GM18873 (cell line): ENCODE results near the gene EEPD1.

ENCODE experiments used
- ATAC-seq: cut with Tn5 transposase; IDR thresholded peaks from one replicate; pipeline ENCODE4 v1.9.1; 2021; ENCODE audit warnings: mild to moderate bottlenecking, moderate library complexity, moderate number of reproducible peaks; ENCODE audit not compliant: unreplicated experiment, low FRiP score

The EEPD1 gene

GRCh38 chr7:36295090-36295489 lies 142.0 kb downstream of the EEPD1 start:
- ATAC-seq = no peak

GRCh38 chr7:36296284-36296683 lies 143.2 kb downstream of the EEPD1 start:
- no peak for ATAC-seq

GRCh38 chr7:36297364-36298009 lies 144.4 kb downstream of the EEPD1 start:
- ATAC-seq = no peak

GRCh38 chr7:36298106-36298505 lies 145.1 kb downstream of the EEPD1 start:
- ATAC-seq = no peak

GRCh38 chr7:36299223-36299774 lies 146.2 kb downstream of the EEPD1 start:
- no peak for ATAC-seq

- no peak for ATAC-seq
Observed at GRCh38 chr7:36299823-36300341, 146.8 kb downstream of the EEPD1 start.

GRCh38 chr7:36300696-36301350 lies 147.8 kb downstream of the EEPD1 start:
- ATAC-seq = no peak

GRCh38 chr7:36301914-36302771 lies 149.1 kb downstream of the EEPD1 start:
- ATAC-seq = no peak

GRCh38 chr7:36303202-36304098 lies 150.4 kb downstream of the EEPD1 start:
- ATAC-seq = no peak

- no peak for ATAC-seq
Observed at GRCh38 chr7:36304099-36304425, 151.0 kb downstream of the EEPD1 start.

- no peak for ATAC-seq
Observed at GRCh38 chr7:36305226-36305625, 152.2 kb downstream of the EEPD1 start.

- no peak for ATAC-seq
Observed at GRCh38 chr7:36305648-36306047, 152.6 kb downstream of the EEPD1 start.

- ATAC-seq = no peak
Observed at GRCh38 chr7:36306222-36306621, 153.2 kb downstream of the EEPD1 start.

GRCh38 chr7:36306722-36307121 lies 153.7 kb downstream of the EEPD1 start:
- no peak for ATAC-seq

- no peak for ATAC-seq
Observed at GRCh38 chr7:36308031-36308430, 155.0 kb downstream of the EEPD1 start.

- ATAC-seq = no peak
Observed at GRCh38 chr7:36309301-36309700, 156.2 kb downstream of the EEPD1 start.

GRCh38 chr7:36309716-36310115 lies 156.7 kb downstream of the EEPD1 start:
- no peak for ATAC-seq

GRCh38 chr7:36310897-36311296 lies 157.8 kb downstream of the EEPD1 start:
- no peak for ATAC-seq

GRCh38 chr7:36311539-36311938 lies 158.5 kb downstream of the EEPD1 start:
- ATAC-seq = no peak
